Measurements from ENCODE around the gene TMEM214.

DNA sequence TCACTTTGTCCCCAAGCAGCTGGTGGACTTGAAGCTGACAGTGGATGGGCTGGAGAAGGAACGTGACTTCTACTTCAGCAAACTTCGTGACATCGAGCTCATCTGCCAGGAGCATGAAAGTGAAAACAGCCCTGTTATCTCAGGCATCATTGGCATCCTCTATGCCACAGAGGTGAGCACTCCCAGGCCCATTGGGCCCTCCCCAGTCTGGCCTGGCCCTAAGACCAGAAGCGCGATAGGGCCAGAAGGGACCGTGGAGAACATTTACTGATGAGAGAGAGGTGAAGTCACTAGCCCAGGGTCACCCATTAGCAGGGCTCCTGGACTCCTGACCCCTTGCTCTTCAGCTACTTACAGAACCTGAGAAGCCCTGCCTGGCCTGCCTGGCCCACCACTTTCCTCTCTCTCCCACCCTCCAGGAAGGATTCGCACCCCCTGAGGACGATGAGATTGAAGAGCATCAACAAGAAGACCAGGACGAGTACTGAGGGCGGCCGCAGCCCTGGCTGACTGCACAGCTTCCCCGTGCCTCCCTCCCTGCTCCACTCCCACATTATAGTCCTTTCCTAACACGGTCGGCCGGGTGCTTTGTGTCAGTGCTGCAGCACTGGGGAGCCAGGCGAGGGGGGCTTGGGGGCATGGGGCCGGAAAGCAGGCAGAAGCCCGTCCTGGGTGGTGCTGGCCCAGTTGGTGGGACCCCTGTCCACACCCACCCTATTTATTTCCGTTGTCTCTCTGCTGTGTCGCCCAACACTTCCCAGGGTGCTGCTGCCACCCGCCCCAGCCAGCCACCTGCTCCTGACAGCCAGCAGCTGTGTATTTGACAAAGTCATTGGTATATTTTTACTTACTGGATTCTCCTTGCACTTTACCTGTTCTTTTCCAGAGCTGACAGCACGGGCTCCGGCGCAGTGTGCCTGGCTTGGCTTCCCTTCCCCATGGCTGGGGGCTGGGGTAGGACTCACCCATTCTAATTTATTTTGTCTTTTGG, 6.6 kb upstream of the TMEM214 start:
- TF ChIP-seq NFRKB (IDR thresholded peaks at IDR 0.05) (no peak), FOXM1 (IDR thresholded peaks at IDR 0.05; ENCODE audit: borderline replicate concordance) (no peak), FOXK2 (IDR thresholded peaks at IDR 0.05) (no peak), TARDBP (IDR thresholded peaks at IDR 0.05) (no peak), BHLHE40 (IDR thresholded peaks at IDR 0.05; ENCODE audit: borderline replicate concordance) (no peak), SP1 (IDR thresholded peaks at IDR 0.05) (no peak), CTBP1 (IDR thresholded peaks at IDR 0.05; ENCODE audit: borderline replicate concordance) (no peak), L3MBTL2 (conservative IDR thresholded peaks at IDR 0.05) (no peak), SUZ12 (IDR thresholded peaks at IDR 0.05) (no peak), ZNF384 (IDR thresholded peaks at IDR 0.05) (no peak)
